C4-2B (cell line): ENCODE data around the gene FRMD5.

Experiments used
- H3K27ac ChIP-seq: fragments of 450-650 bp; 2 replicates; pipeline ENCODE4 v1.5.1; 2017
- CTCF ChIP-seq: fragments of 450-650 bp; conservative IDR thresholded peaks from 2 replicates; pipeline ENCODE4 v1.5.1; 2017; ENCODE audit warnings: mild to moderate bottlenecking
- ZFX ChIP-seq: fragments of 450-650 bp; IDR thresholded peaks from 2 replicates; pipeline ENCODE4 v1.6.1; 2017

The FRMD5 gene

GRCh38 chr15:44084770-44085169 lies 110.3 kb downstream of the FRMD5 start:
- H3K27ac ChIP-seq = no peak overlapping the region
- TF ChIP-seq CTCF (no peak), ZFX (no peak)

GRCh38 chr15:44084171-44084570 lies 110.9 kb downstream of the FRMD5 start:
- no peak overlapping the region for H3K27ac ChIP-seq

GRCh38 chr15:44082558-44083157 lies 112.4 kb downstream of the FRMD5 start:
- no peak for TF ChIP-seq ZFX
- no peak for TF ChIP-seq CTCF
- H3K27ac ChIP-seq = no peak overlapping the region

More at GRCh38 chr15:44084171-44084570, 110.9 kb downstream of the FRMD5 start:
- TF ChIP-seq ZFX (no peak), CTCF (no peak)

- TF ChIP-seq CTCF (no peak), ZFX (no peak)
- H3K27ac ChIP-seq = no peak overlapping the region
These were observed 113.8 kb downstream of the FRMD5 start for GRCh38 chr15:44081026-44082013.

GRCh38 chr15:44075535-44075934 lies 119.5 kb downstream of the FRMD5 start:
- no peak overlapping the region for H3K27ac ChIP-seq
- TF ChIP-seq ZFX = no peak
- TF ChIP-seq CTCF = no peak

GRCh38 chr15:44069489-44069888 lies 125.6 kb downstream of the FRMD5 start:
- H3K27ac ChIP-seq = no peak overlapping the region
- TF ChIP-seq ZFX (no peak), CTCF (no peak)

GRCh38 chr15:44068347-44068746 lies 126.7 kb downstream of the FRMD5 start:
- TF ChIP-seq CTCF (no peak), ZFX (no peak)
- no peak overlapping the region for H3K27ac ChIP-seq
